H1 (cell line): Measurements from ENCODE around the gene SPIB.

Experiments
- EZH2 ChIP-seq: fragments of 200-600 bp; sonication (generic); IDR thresholded peaks from 2 replicates; pipeline ENCODE4 v1.7.1; 2012; ENCODE audit warnings: low read depth, mild to moderate bottlenecking, moderate library complexity, low read length, inconsistent platforms; ENCODE audit not compliant: severe bottlenecking
- FOSL1 ChIP-seq: IDR thresholded peaks from 2 replicates; pipeline ENCODE4 v1.6.1; 2011; ENCODE audit warnings: mild to moderate bottlenecking, low read depth, low read length, moderate library complexity; ENCODE audit not compliant: insufficient read depth
- POLR2A ChIP-seq, 2 experiments: IDR thresholded peaks; 1 replicate in 1 of 2; 2 replicates in 1 of 2; pipeline ENCODE4 v1.6.1; 2011; ENCODE audit warnings: low read depth in 2 of 2, low read length in 2 of 2, mild to moderate bottlenecking in 2 of 2; ENCODE audit errors: control extremely low read depth in 1 of 2
- POLR2AphosphoS5 ChIP-seq: IDR thresholded peaks from 2 replicates; pipeline ENCODE4 v1.6.1; 2011; ENCODE audit warnings: low read depth, low read length
- POU5F1 ChIP-seq: IDR thresholded peaks from 2 replicates; pipeline ENCODE4 v1.6.1; 2011; ENCODE audit warnings: low read depth, mild to moderate bottlenecking, low read length, moderate library complexity
- SIN3A ChIP-seq, 2 experiments: IDR thresholded peaks in 1 of 2; conservative IDR thresholded peaks in 1 of 2; 2 replicates each; pipeline ENCODE4 v1.6.1; 2011 to 2012; ENCODE audit warnings: low read length in 2 of 2, improper control_type of control experiment in 1 of 2, low read depth in 1 of 2, mild to moderate bottlenecking in 1 of 2
- SP1 ChIP-seq: IDR thresholded peaks from 2 replicates; pipeline ENCODE4 v1.6.1; 2011; ENCODE audit warnings: low read depth, low read length
- SP4 ChIP-seq: IDR thresholded peaks from 2 replicates; pipeline ENCODE4 v1.6.1; 2012; ENCODE audit warnings: low read length, inconsistent platforms
- SRF ChIP-seq: IDR thresholded peaks from 2 replicates; pipeline ENCODE4 v1.6.1; 2011; ENCODE audit warnings: mild to moderate bottlenecking, low read depth, low read length, moderate library complexity
- TCF12 ChIP-seq: IDR thresholded peaks from 2 replicates; pipeline ENCODE4 v1.6.1; 2011; ENCODE audit warnings: low read depth, mild to moderate bottlenecking, low read length
- YY1 ChIP-seq: IDR thresholded peaks from 2 replicates; pipeline ENCODE4 v1.6.1; 2011; ENCODE audit warnings: low read depth, mild to moderate bottlenecking, low read length
- TF ChIP-seq, protein P1 (sequence below), 3 experiments: IDR thresholded peaks; 1 replicate in 2 of 3; 2 replicates in 1 of 3; pipeline versions ENCODE4 v1.5.1 to v1.6.1; 2011; ENCODE audit warnings: low read length in 3 of 3, mild to moderate bottlenecking in 3 of 3, inconsistent platforms in 2 of 3, low read depth in 1 of 3, moderate library complexity in 1 of 3; ENCODE audit not compliant: insufficient read depth in 1 of 3; ENCODE audit errors: control extremely low read depth in 1 of 3
- TF ChIP-seq, protein P2 (sequence below): IDR thresholded peaks from 2 replicates; pipeline ENCODE4 v1.6.1; 2012; ENCODE audit warnings: inconsistent platforms

DNA sequence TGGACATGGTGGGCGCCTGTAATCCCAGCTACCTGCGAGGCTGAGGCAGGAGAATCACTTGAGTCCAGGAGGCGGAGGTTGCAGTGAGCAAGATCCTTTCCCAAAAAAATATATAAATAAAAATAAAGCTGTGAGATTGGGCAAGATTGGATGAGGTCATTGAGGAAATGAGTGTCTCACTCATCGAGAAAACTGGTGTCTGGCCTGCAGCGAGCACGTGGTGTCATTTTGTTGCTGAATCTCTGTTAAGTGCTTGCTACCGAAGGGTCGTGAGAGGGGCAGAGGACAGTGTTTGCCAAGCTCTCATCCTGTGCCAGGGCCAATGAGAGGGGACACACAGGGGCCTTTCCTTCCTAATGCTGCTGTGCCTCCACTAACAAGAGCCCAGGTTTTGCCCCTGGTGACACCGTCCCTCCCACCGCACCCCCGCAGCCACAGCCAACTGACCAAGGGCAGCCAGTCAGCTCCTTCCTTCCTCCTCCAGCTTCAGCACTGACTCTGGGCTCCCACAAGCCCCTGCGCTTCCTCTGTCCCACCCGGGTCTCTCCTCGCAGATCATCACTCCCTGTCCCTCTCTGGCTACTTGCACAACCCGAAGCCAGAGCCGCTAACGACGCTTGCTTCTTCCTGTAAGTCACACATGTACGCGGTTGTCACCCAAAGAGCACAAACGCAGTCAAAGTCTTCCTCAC is 31.4 kb upstream of the SPIB start:
- TF ChIP-seq FOSL1 (no peak), EZH2 (no peak), SRF (no peak), POU5F1 (no peak), POLR2AphosphoS5 (no peak), POLR2A (IDR thresholded peaks at IDR 0.05; ENCODE audit: control extremely low read depth in 1 of 2, low read depth in 2 of 2, low read length in 2 of 2) (0 out of 3 replicates have a peak, but pooled peaks of 1 of the 2 experiments have one; percentile 19), SP4 (no peak), SP1 (no peak), SIN3A (conservative IDR thresholded peaks at IDR 0.05 in 1 of 2, IDR thresholded peaks at IDR 0.05 in 1 of 2; ENCODE audit: low read depth in 1 of 2, low read length in 2 of 2) (no peak), YY1 (no peak), TCF12 (no peak)
- TF ChIP-seq, protein P1, sequence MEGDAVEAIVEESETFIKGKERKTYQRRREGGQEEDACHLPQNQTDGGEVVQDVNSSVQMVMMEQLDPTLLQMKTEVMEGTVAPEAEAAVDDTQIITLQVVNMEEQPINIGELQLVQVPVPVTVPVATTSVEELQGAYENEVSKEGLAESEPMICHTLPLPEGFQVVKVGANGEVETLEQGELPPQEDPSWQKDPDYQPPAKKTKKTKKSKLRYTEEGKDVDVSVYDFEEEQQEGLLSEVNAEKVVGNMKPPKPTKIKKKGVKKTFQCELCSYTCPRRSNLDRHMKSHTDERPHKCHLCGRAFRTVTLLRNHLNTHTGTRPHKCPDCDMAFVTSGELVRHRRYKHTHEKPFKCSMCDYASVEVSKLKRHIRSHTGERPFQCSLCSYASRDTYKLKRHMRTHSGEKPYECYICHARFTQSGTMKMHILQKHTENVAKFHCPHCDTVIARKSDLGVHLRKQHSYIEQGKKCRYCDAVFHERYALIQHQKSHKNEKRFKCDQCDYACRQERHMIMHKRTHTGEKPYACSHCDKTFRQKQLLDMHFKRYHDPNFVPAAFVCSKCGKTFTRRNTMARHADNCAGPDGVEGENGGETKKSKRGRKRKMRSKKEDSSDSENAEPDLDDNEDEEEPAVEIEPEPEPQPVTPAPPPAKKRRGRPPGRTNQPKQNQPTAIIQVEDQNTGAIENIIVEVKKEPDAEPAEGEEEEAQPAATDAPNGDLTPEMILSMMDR (IDR thresholded peaks at IDR 0.05; ENCODE audit: control extremely low read depth in 1 of 3, insufficient read depth in 1 of 3, low read depth in 1 of 3, low read length in 3 of 3), result no peak
- TF ChIP-seq, protein P2, sequence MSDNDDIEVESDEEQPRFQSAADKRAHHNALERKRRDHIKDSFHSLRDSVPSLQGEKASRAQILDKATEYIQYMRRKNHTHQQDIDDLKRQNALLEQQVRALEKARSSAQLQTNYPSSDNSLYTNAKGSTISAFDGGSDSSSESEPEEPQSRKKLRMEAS, result no peak
